ENCODE data around the gene OLFML2A.

OLFML2A gene

DNA sequence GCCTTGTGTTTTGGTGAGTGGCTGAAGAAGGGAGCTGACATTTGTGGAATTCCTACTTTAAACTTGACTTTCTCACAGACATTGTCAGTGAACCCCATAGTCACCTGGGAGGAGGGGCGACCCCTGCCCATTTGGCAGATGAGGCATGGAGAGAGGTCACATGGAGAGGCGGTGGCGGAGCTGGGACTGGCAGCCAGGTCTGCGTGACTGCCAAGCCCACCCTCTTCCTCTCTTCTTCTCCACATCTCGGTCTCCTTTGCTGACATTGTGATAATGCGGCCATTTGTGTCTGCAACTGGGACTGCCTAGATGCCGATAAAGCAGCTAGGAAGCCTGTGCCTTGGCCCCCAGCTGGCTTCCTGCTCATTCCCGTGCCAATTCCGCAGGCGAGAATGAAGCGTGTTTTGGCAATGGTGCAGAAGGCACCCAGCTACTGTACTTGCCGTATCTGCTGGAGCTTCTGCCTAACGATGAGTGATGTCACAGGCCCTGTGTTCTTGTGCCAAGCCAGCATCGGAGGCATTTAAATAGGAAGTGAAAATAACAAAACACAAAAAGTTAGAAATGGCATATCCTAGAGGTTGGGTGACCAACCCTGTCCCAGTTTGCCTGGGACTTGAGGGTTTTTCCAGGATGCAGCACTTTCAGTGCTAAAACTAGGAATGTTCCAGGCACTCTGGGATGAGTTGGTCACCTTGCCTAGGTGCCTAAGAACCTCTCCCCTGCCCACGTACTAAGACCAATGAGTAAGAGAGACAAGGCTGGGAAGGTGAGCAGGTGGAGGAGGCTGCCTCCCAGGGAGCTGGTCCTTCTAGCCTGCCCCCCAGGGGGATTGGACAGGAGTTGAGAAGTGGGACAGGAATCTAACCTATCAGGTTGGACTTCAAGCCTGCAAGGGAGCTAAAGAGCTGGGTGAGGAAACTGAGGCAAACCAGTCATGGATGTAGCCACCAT, 23.6 kb downstream of the OLFML2A start:
- DNase-seq: no peak

DNA sequence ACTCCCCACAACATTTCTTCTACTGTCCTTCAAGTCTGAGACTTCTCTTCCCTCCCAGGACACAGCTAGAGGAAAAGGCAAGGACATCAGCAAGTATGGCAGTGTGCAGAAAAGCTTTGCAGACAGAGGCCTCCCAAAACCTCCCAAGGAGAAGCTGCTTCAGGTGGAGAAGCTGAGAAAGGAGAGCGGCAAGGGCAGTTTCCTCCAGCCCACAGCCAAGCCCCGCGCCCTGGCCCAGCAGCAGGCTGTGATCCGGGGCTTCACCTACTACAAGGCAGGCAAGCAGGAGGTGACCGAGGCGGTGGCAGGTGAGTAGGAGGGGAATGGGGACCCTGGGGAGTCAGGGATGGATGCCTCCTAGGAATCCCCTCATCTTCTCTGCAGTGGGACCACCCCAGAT, 24.4 kb downstream of the OLFML2A start:
- DNase-seq: no peak

DNA sequence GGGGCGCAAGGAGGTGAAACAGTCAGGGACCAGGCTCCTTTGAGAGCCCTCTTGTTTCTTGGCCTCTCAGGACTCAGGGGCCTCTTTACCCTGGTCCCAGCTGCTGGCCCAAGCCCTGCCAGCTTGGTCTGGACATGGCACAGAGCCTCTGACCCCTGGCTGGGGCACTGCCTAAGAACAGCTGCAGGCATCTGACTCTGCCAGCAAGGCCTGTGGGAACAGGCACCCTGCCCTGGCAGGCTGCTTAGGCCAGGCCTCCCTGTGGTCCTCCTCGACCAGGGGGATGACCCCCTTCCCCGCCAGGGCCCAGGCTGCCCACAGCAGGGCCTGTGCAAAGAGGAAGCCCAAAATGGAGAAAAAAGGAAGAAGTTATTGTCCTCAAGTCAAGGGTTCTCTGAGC, 25.5 kb downstream of the OLFML2A start:
- no peak for DNase-seq

DNA sequence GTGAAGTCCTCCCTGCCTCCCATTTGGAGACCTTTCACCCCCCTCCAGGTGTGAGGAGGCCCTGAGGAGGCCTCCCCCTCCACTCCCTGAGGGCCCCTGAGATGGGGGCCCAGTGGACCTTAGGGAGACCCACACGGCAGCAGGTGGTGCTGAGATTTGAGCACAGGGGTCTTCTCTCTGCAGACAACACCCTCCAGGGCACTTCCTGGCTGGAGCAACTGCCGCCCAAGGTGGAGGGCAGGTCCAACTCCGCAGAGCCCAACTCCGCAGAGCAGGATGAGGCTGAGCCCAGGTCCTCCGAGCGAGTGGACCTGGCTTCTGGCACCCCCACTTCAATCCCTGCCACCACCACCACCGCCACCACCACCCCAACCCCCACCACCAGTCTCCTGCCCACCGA, 27.0 kb downstream of the OLFML2A start:
- no peak for DNase-seq

DNA sequence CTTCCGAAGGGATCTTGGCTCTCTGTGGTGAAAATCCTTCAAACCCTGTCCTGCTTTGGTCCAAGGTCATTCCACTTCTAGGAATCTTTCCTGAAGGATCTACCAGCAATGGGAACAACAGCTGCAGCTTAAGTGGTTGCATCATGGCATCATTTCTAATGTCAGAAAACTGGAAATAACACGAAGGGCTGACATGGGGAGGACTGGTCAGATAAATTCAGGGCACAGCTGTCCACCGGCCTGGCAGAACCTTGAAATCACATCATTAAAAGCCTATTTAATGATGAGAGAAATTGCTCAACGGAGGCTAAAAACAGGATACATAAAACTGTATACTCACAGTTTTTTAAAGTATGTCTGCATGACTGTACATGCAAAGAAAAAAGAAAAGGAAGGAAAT, 28.3 kb downstream of the OLFML2A start:
- no peak for DNase-seq

DNA sequence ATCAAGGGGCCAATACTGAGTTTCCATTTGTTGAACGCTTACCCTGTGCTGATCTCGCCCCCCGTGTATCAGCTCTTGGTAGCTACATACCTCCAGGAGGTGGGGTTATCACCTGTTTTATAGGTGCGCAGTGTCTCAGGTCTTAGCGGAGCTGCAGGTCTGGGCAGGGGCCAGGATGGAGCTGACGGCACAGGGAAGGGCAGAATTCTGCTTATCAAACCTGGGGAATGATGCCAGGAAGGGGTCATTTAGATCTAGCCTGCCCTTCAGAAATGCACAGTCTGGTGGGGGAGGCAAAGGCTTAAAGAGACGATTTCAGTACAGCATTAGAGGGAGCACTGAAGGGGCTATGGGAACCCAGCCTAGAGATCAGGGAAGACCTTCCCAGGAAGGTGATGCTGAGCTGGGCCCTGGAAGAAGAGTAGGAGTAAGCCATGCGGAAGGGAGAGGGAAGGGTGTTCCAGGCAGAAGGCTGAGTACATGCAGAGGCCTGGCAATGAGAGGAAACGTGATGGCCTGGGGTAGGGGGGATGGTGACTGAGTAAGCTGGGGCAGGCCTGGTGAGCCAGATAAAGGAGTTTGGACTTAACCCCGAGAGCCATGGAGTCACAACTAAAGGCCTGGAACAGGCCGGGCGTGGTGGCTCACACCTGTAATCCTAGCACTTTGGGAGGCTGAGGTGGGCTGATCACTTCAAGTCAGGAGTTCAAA, 31.5 kb downstream of the OLFML2A start:
- no peak for DNase-seq

DNA sequence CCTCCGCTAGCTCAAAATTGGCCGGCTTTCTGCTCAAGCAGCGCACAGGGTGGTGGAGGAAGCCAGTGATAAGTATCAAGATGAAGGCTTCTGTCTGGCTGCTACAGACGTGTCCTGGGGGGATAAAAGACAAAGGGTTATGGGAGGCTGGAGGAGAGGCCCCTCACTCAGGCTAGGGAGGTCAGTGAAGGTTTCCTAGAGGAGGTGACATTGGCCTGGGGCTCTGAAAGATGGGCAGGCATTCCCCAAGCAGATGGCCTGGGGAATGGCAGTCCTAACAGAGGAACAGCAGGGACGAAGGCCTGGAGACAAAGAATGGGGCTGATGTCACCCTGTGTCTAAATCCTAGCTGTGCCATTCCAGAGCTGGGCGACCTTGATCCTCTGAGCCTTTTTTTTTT, 32.3 kb downstream of the OLFML2A start:
- DNase-seq: no peak

DNA sequence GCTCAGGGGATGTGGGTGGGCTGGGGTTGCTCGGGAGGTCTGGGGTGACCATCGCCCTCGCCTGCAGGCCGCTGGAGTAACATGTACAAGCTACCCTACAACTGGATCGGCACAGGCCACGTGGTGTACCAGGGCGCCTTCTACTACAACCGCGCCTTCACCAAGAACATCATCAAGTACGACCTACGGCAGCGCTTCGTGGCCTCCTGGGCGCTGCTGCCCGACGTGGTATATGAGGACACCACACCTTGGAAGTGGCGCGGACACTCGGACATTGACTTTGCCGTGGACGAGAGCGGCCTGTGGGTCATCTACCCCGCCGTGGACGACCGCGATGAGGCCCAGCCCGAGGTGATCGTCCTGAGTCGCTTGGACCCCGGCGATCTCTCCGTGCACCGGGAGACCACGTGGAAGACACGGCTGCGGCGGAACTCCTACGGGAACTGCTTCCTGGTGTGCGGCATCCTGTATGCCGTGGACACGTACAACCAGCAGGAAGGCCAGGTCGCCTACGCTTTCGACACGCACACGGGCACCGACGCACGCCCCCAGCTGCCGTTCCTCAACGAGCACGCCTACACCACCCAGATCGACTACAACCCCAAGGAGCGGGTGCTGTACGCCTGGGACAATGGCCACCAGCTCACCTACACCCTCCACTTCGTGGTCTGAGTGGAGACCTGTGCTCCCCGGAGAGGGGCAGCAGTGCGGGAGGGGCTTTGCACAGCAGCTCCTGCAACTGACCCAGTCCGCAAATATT, 33.0 kb downstream of the OLFML2A start:
- no peak for DNase-seq

DNA sequence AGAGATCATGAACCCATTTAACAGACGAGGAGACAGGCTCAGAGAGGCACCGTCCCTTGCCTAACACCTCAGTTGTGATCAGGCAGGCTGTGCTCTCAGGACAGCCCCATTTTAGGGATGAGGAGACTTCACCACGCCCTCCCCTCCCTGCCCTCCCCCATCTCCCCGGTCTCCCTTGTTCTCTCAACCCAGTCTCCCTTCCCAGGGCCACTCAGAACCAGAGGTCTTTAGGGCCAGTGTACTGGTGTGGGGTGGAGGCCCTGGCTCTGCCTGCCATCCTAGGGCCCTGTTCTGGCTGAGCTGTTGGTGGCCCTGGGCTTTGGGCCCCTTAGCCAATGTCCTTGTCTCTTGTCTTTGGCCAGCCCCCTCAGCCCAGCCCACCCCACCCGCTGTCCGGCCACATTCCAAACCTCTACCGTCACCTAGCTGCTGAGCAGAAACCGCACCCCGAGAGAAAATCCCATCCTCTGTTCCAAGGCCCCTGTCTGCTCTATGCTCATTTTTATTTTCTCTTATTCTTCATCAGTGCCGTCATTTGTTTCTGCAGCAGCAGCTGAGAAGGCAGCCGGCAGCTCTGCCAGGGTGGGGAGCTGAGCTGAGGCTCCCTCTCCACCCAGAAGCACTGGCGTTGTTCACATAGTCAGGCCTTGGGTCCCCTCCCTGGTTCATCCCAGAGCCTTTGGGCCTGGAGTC, 33.9 kb downstream of the OLFML2A start:
- DNase-seq: no peak

DNA sequence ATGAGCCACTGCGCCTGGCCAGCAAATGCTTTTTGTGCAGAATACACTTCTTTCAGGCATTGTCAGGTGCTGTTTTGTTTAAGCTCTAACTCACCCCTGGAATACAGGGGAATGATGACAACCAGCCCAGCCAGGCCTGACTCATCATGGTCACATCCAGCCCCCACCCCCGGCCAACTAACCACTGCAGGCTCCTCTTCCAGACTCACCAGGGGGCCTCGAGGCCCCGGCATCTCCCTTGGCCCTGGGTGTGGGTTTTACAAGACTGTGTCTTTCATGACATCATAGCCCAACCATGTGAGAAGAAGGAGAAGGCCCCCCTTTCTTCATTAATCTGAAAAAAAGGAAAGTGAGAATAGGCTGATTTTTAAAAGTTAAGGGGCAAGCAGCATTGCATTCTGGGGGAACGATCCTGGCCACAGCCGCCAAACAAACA, 35.5 kb downstream of the OLFML2A start:
- no peak for DNase-seq

DNA sequence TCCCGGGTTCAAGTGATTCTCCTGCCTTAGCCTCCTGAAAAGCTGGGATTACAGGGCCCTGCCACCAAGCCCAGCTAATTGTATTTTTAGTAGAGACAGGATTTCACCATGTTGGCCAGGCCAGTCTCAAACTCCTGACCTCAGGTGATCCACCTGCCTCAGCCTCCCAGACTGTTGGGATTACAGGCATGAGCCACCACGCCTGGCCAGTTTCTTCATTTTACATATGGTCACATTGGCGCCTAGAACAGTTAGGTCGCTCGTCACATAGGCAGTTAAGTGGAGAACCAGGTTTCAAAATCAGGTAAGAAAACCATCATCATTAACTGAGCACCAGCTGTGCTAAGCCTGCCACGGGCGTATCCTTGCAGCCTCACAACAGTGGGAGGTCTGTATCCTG, 36.1 kb downstream of the OLFML2A start:
- no peak for DNase-seq

DNA sequence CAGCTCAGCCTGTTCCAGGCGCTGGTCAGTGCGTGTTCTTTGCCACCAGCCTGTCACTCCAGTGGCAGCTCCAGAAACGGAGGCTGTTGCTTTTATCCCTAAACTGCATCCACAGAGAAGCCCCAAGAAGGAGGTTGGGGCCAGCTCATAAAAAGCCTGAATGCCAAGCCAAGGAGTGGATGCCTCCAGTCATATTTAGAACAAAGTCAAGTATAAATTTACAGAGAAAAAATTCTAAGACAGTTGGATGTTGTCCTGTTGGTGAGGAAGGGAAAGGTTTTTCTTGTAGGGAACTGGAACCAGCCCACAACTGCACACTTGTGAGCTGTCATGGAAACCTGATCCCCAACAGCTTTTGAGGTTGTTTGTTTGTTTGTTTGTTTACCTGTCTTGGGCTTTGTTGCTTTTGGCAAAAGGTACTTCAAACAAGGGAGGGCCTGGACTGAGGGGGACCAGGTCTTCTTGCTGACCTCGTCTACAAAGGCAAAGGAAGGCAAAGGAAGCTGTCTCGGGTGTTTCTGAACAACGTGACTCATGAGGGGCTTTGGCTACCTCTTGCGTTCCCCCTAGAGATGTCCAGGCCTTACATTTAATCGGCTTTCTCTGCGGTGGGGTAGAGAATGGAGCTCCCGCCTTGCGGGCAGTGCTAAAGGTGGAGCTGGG, 36.7 kb downstream of the OLFML2A start:
- no peak for DNase-seq

DNA sequence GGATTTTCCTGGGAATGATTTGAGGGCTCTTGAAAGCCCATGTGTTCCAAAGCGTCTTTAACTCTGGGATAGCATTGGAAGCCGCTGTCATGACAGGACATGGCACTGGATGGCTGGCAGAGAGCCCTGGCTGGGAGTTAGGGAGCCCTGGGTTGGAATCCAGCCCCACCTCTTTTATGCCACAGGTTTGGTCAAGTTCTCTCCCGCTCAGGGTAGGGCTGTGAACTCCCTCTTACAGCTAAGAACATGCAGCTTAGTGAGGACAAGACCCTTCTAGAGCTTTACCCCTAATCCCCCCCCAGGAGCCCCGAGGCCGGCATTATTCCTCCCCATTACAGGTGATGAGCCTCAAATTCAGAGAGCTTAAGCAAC, 37.2 kb downstream of the OLFML2A start:
- no peak for DNase-seq

DNA sequence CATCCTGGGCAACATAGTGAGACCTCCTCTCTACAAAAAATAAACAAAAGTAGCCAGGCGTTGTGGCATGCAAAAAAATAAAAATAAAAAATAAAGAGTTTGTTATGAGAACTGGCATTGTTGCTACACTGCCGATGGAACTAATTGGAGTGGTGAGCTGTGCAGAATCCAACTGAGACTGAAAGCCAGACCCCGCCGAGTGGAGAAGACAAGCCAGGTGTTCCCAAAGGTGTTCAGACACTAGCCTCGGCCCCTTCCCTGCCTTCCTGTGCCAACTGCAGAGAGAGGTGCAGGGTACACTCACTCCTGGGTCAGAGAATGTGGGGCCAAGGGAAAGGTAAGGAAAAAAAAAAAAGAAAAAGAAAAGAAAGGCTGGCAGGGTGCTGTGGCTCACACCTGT, 38.7 kb downstream of the OLFML2A start:
- no peak for DNase-seq

DNA sequence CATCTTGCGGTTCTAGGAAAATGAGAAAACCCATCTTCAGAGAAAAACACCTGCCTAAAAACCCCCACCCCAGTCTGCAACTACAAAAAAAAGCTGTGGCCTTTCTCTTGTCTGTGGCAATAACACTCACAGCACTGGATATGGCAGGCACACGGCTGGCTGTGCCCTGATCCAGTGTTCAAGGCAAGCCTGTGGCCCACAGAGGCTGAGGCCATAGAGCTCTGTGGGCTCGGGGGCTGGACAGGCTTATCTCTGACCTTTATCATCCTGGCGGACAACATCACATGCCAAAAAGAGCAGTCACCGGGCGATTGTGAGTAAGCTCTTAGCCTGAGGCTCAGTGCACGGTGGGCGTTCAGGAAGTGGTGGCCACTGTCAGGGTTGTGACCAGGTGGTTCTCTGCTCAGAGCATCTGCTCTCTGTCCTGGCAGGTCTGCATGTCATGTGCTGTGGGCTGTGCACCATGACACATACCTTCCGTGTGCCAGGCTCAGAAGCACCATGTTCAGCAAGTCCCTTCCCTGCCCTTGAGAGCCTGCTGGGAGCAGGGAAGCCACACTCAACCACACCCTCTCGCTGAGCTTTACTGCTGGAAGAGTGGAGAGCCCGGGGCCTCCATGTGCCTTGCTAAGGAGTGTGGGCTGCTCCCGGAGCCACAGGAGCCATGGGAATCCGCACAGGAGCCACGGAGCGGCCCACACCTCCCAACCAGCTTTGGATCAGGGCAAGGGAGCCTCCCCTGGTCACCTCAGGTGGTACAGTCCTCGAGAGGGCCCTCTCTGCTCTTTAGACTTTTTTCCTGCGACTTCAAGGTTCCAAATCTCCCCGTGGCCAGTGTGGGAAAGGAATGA, 41.7 kb downstream of the OLFML2A start:
- no peak for DNase-seq

DNA sequence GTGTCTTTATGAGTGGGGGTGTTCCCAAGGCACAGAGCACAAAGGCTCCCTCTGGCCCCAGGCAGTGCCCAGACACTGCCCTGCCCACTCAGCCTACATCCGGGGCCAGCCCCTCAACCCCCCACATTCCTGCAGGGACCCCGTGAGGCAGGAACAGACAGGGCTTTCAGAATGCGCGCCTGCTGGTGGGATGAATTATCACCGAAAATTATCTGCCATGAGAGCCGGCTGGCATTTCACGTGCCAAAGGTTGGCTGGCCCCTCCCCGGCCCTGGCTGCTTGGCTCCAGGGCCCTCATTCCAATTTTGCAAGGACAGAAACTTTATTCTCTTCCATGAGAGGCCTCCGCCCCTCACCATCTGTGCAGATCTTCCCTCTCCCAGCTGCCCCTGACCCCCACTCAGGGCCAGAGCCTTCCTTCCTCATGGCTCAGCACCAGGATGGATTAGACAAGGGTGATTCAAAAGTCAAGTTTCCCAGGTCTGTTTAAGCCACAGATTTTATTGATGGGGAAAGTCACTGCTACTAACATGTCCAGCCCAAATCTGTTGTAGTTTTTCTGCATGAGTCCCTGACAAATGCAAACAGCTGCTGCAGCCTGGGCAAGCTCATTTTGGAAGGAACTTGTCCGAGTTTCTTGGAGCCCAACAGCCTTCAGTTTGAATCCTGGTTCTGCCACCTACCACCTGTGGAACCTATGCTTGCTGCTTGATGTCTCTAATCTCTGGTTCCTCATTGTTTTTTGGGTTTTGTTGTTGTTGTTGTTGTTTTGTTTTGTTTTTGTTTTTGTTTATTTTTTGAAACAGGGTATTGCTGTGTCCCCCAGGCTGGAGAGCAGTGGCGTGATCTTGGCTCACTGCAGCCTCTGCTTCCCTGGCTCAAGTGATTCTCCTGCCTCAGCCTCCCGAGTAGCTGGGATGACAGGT, 44.0 kb downstream of the OLFML2A start:
- no peak for DNase-seq

DNA sequence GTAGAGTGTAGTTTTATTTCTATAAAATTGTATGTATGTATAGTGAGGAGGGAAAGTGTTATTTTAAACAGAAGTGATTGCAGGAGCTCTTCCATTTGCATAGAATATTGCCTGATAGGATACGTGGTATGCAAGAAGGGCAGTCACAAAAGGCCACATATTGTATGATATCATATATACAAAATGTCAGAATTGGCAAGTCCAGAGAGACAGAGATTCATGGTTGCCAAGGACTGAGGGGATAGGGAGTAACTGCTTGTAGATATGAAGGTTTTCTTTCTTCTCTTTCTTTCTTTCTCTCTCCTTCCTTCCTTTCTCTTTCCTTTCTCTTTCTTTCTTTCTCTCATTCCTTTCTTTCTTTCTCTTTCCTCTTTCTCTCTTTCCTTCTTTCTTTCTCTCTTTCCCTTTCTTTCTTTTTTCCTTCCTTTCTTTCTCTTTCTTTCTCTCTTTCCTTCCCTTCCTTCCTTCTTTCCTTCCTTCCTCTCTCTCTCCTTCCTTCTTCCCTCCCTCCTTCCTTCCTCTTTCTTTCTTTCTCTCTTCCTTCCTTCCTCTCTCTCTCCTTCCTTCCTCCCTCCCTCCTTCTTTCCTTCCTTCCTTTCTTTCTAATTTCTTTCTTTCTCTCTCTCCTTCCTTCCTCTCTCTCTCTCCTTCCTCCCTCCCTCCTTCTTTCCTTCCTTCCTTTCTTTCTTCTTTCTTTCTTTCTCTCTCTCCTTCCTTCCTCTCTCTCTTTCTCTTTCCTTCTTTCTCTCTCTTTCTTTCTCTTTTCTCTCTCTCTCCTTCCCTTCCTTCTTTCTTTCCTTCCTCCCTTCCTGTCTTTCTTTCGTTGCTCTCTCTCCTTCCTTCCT, 51.8 kb downstream of the OLFML2A start:
- DNase-seq: no peak

DNA sequence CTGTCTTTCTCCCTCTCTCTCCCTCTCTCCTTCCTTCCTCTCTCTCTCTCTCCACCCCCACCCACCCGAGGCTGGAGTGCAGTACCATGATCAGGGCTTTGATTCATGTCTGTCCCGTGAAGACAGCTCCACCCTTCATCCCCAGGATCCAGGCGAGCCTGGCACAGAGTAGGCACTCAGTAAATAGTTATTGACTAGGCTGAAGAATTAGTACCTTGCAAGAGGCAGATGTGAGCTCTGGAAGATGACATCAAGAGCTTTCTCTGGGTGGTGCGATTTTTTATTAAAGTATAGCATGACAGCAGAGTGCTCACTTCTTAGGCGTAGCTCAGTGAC, 52.4 kb downstream of the OLFML2A start:
- no peak for DNase-seq

DNA sequence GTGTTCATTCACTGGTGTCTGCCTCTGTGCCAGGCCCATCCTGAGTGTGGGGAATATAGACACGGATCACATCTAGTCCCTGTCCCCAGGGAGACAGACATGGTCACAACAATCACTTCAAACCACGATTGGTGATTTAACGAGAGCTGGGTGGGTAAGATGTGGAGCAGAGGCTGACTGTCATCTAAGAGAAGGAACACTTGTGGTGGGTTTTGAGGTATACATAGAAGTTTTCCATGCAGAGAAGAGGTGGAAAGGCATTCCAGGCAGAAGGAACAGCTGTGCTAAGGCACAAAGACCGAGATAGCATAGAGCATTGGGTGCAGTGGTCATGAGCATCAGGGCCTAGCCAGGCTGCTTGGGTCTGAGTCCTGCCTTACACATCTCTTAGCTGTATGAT, 53.7 kb downstream of the OLFML2A start:
- no peak for DNase-seq
